ENCODE results near the gene BBX.

BBX gene

GRCh38 chr3:107756649-107757048 is 233.9 kb downstream of the BBX start:
- DNase-seq = no peak

- no peak for DNase-seq
These were observed 234.4 kb downstream of the BBX start for GRCh38 chr3:107757140-107757539.

GRCh38 chr3:107760144-107760543 is 237.4 kb downstream of the BBX start:
- no peak for DNase-seq

GRCh38 chr3:107761391-107761790 is 238.6 kb downstream of the BBX start:
- DNase-seq = no peak

- no peak for DNase-seq
These were observed 242.8 kb downstream of the BBX start for GRCh38 chr3:107765524-107765923.

GRCh38 chr3:107767897-107768605 is 245.3 kb downstream of the BBX start:
- no peak for DNase-seq

GRCh38 chr3:107769882-107770281 is 247.1 kb downstream of the BBX start:
- DNase-seq = no peak

- no peak for DNase-seq
These were observed 249.3 kb downstream of the BBX start for GRCh38 chr3:107772016-107772415.

- DNase-seq = peak; percentile 81
These were observed 253.2 kb downstream of the BBX start for GRCh38 chr3:107775974-107776373.

GRCh38 chr3:107781253-107781652 is 258.5 kb downstream of the BBX start:
- no peak for DNase-seq

GRCh38 chr3:107782054-107782453 is 259.3 kb downstream of the BBX start:
- no peak for DNase-seq

- DNase-seq = no peak
These were observed 267.9 kb downstream of the BBX start for GRCh38 chr3:107790612-107791011.

- no peak for DNase-seq
These were observed 268.3 kb downstream of the BBX start for GRCh38 chr3:107791027-107791426.

GRCh38 chr3:107791450-107791849 is 268.7 kb downstream of the BBX start:
- no peak for DNase-seq

- no peak for DNase-seq
These were observed 272.1 kb downstream of the BBX start for GRCh38 chr3:107794664-107795443.

GRCh38 chr3:107795514-107796094 is 272.8 kb downstream of the BBX start:
- DNase-seq = no peak

- no peak for DNase-seq
These were observed 274.0 kb downstream of the BBX start for GRCh38 chr3:107796791-107797190.

GRCh38 chr3:107797586-107797985 is 274.8 kb downstream of the BBX start:
- DNase-seq = no peak

GRCh38 chr3:107798381-107798780 is 275.6 kb downstream of the BBX start:
- no peak for DNase-seq

GRCh38 chr3:107800710-107801109 is 277.9 kb downstream of the BBX start:
- no peak for DNase-seq

GRCh38 chr3:107803170-107803569 is 280.4 kb downstream of the BBX start:
- no peak for DNase-seq

GRCh38 chr3:107806021-107806420 is 283.3 kb downstream of the BBX start:
- no peak for DNase-seq

- no peak for DNase-seq
These were observed 283.8 kb downstream of the BBX start for GRCh38 chr3:107806536-107806935.

Data from NCI-H526 treated with DMSO at 0.1 percent for 48 hours (cell line).